HCT116 (cell line): ENCODE measurements around the gene ABR. TPM values are rescaled to one million over a fixed set of nuclear protein-coding genes. Genes with fewer than 3 reads are reported as not detected.

ENCODE experiments used
- ATAC-seq: fragments of 200-7000 bp; cut with Tn5 transposase; 2 replicates; pipeline ENCODE4 v1.9.1; 2020; ENCODE audit warnings: mild to moderate bottlenecking, moderate library complexity
- BruUV-seq: library from RNA; stranded (reverse); fragments of 400-500 nt; replicated peaks from 2 replicates; lab custom pipeline; 2021; lab: Mats Ljungman, UMichigan
- CTCF ChIA-PET: fragments of 300-600 bp; sonication (Branson Sonifier 250); formaldehyde crosslinking; loops from one replicate; lab custom pipeline; 2021; ENCODE audit warnings: antibody characterized with exemption; lab: Charles Lee
- POLR2A ChIA-PET: fragments of 300-600, 350-600 bp; sonication (Branson Sonifier 250); formaldehyde crosslinking; loops from one replicate; lab custom pipeline; 2021; ENCODE audit warnings: antibody characterized with exemption; lab: Charles Lee
- RAD21 ChIA-PET, 2 experiments: fragments of 300-600 bp; sonication (Branson Sonifier 250); formaldehyde crosslinking; loops; one replicate each; lab custom pipeline; 2023; ENCODE audit warnings: low total read pairs in 2 of 2; ENCODE audit not compliant: uncharacterized antibody in 2 of 2, unreplicated experiment in 2 of 2, low non-redundant PET in 1 of 2; lab: Charles Lee
- DNase-seq: peaks from one replicate; pipeline ENCODE4 v3.0.0-alpha.2; 2010; ENCODE audit warnings: low read depth, low spot score
- H2AFZ ChIP-seq: fragments of 200-600 bp; shearing (Covaris generic), sonication (generic); 2 replicates; pipeline ENCODE4 v1.6.1; 2017; ENCODE audit warnings: low read depth, mixed run types, mixed read lengths, antibody characterized with exemption, low read length; ENCODE audit not compliant: poor library complexity, severe bottlenecking
- H3K27ac ChIP-seq: 2 replicates; pipeline ENCODE4 v1.5.1; 2012; ENCODE audit warnings: low read depth, low read length
- H3K27me3 ChIP-seq: fragments of 200-600 bp; sonication (generic); 2 replicates; pipeline ENCODE4 v1.6.1; 2016; ENCODE audit warnings: mixed run types, low read length, mixed read lengths; ENCODE audit not compliant: insufficient read depth
- H3K36me3 ChIP-seq, 2 experiments: fragments of 200-500 bp in 1 of 2; fragments of 200-600 bp in 1 of 2; sonication (Bioruptor generic) in 1 of 2; sonication (generic) in 1 of 2; 2 replicates each; pipeline versions ENCODE4 v1.5.1 to v1.6.1; 2014 to 2016; ENCODE audit warnings: low read length in 2 of 2, inconsistent platforms in 1 of 2, mixed read lengths in 1 of 2, mixed run types in 1 of 2; ENCODE audit not compliant: insufficient read depth in 2 of 2, control insufficient read depth in 1 of 2
- H3K4me1 ChIP-seq, 2 experiments: fragments of 200-600 bp in 1 of 2; sonication (generic) in 1 of 2; 2 replicates each; pipeline versions ENCODE4 v1.5.1 to v1.6.1; 2012 to 2017; ENCODE audit warnings: low read length in 2 of 2, inconsistent platforms in 1 of 2, mild to moderate bottlenecking in 1 of 2, mixed read lengths in 1 of 2, mixed run types in 1 of 2, moderate library complexity in 1 of 2; ENCODE audit not compliant: insufficient read depth in 2 of 2, control insufficient read depth in 1 of 2
- H3K4me2 ChIP-seq: fragments of 200-600 bp; sonication (generic); 2 replicates; pipeline ENCODE4 v1.6.1; 2017; ENCODE audit warnings: mixed run types, low read length, mixed read lengths
- H3K4me3 ChIP-seq, 2 experiments: fragments of 200-600 bp in 1 of 2; sonication (generic) in 1 of 2; replicated peaks in 1 of 2; 2 replicates each; pipeline ENCODE4 v1.5.1; 2011 to 2016; ENCODE audit warnings: low read length in 2 of 2, control low read depth in 1 of 2, low read depth in 1 of 2, mild to moderate bottlenecking in 1 of 2, mixed read lengths in 1 of 2, mixed run types in 1 of 2
- H3K79me2 ChIP-seq: fragments of 200-600 bp; sonication (generic); 2 replicates; pipeline ENCODE4 v1.6.1; 2017; ENCODE audit warnings: mild to moderate bottlenecking, mixed run types, low read length, moderate library complexity, mixed read lengths; ENCODE audit not compliant: insufficient read depth
- H3K9ac ChIP-seq: fragments of 200-600 bp; sonication (generic); 2 replicates; pipeline ENCODE4 v1.6.1; 2016; ENCODE audit warnings: low read length, mixed read lengths
- H3K9me2 ChIP-seq: fragments of 200-600 bp; sonication (generic), shearing (Covaris generic); 2 replicates; pipeline ENCODE4 v1.6.1; 2017; ENCODE audit warnings: mixed run types, mild to moderate bottlenecking, moderate library complexity; ENCODE audit not compliant: insufficient read depth
- H3K9me3 ChIP-seq, 2 experiments: fragments of 200-500 bp in 1 of 2; fragments of 200-600 bp in 1 of 2; sonication (Bioruptor generic) in 1 of 2; sonication (generic) in 1 of 2; 2 replicates each; pipeline ENCODE4 v1.6.1; 2014 to 2017; ENCODE audit warnings: low read length in 2 of 2, mixed read lengths in 2 of 2, inconsistent platforms in 1 of 2, low read depth in 1 of 2, mild to moderate bottlenecking in 1 of 2, mixed run types in 1 of 2, moderate library complexity in 1 of 2; ENCODE audit not compliant: control insufficient read depth in 1 of 2, insufficient read depth in 1 of 2
- H4K20me1 ChIP-seq: fragments of 200-600 bp; sonication (generic), shearing (Covaris generic); 2 replicates; pipeline ENCODE4 v1.6.1; 2017; ENCODE audit warnings: mixed run types, mild to moderate bottlenecking, moderate library complexity; ENCODE audit not compliant: insufficient read depth
- ATF3 ChIP-seq: IDR thresholded peaks from 2 replicates; pipeline ENCODE4 v1.6.1; 2012
- CBX3 ChIP-seq: IDR thresholded peaks from 2 replicates; pipeline ENCODE4 v1.6.1; 2012; ENCODE audit warnings: low read depth
- CTCF ChIP-seq, 3 experiments: fragments of 200-600 bp in 1 of 3; sonication (generic) in 1 of 3; IDR thresholded peaks in 2 of 3; conservative IDR thresholded peaks in 1 of 3; 2 replicates each; pipeline ENCODE4 v1.5.1; 2012 to 2017; ENCODE audit warnings: low read depth in 2 of 3, low read length in 2 of 3, antibody characterized with exemption in 1 of 3, borderline replicate concordance in 1 of 3, control low read depth in 1 of 3, mild to moderate bottlenecking in 1 of 3, mixed read lengths in 1 of 3, mixed run types in 1 of 3, moderate library complexity in 1 of 3; ENCODE audit not compliant: insufficient read depth in 1 of 3
- JUND ChIP-seq: IDR thresholded peaks from 2 replicates; pipeline ENCODE4 v1.6.1; 2012
- MAX ChIP-seq: IDR thresholded peaks from 2 replicates; pipeline ENCODE4 v1.6.1; 2012
- POLR2A ChIP-seq: IDR thresholded peaks from 2 replicates; pipeline ENCODE4 v1.7.0; 2011; ENCODE audit warnings: borderline replicate concordance; ENCODE audit not compliant: insufficient read depth, insufficient read length; ENCODE audit errors: extremely low read depth
- POLR2AphosphoS5 ChIP-seq: IDR thresholded peaks from 2 replicates; pipeline ENCODE4 v1.6.1; 2011; ENCODE audit warnings: mild to moderate bottlenecking, low read depth, low read length, moderate library complexity
- REST ChIP-seq: IDR thresholded peaks from 2 replicates; pipeline ENCODE4 v1.6.1; 2012; ENCODE audit warnings: low read depth
- SRF ChIP-seq: IDR thresholded peaks from 2 replicates; pipeline ENCODE4 v1.6.1; 2012; ENCODE audit warnings: low read depth
- ZBTB33 ChIP-seq: IDR thresholded peaks from 2 replicates; pipeline ENCODE4 v1.6.1; 2011; ENCODE audit warnings: mild to moderate bottlenecking, low read length, moderate library complexity; ENCODE audit not compliant: insufficient replicate concordance; ENCODE audit errors: extremely low read depth
- ZNF274 ChIP-seq: fragments of 200-500 bp; sonication (Bioruptor generic); IDR thresholded peaks from 2 replicates; pipeline ENCODE4 v1.6.1; 2014; ENCODE audit warnings: mild to moderate bottlenecking, low read depth, low read length, inconsistent platforms
- intact Hi-C: fragments of 100-400 bp; cut with micrococcal nuclease; formaldehyde crosslinking; loops from 2 replicates; pipeline ENCODE4 v1.10.0; 2022
- total RNA-seq: library from RNA; stranded (reverse); gene quantifications from one replicate; pipeline ENCODE4 v1.2.1, GENCODE V29; 2021; ENCODE audit not compliant: unreplicated experiment

ABR gene
- total RNA-seq, 1 experiment from 2014 or later, result 58.5 TPM

GRCh38 chr17:1036845-1037237, 142.9 kb downstream of the ABR start (continued):
- no peak for TF ChIP-seq POLR2AphosphoS5
- TF ChIP-seq CBX3, result no peak
- no peak for TF ChIP-seq SRF
- no peak for TF ChIP-seq REST

GRCh38 chr17:1036171-1036844, 143.5 kb downstream of the ABR start:
- Histone ChIP-seq H3K4me1 (no peaks in the 10 kb centered on the region), H3K27me3 (no peaks in the 10 kb centered on the region), H3K9me3 (no peaks in the 10 kb centered on the region), H4K20me1 (no peaks in the 10 kb centered on the region), H3K79me2 (no peaks in the 10 kb centered on the region), H3K4me2 (no peak overlapping the region), H3K9me2 (no peaks in the 10 kb centered on the region), H2AFZ (no peak overlapping the region), H3K27ac (no peak overlapping the region), H3K4me3 (no peak overlapping the region), H3K9ac (no peak overlapping the region), H3K36me3 (no peaks in the 10 kb centered on the region)
- no peak for ATAC-seq
- POLR2A ChIA-PET, result no interaction called here
- RAD21 ChIA-PET, result no interaction called here
- DNase-seq, result no peak
- intact Hi-C loops, result no loop called here
- BruUV-seq, result no TSS peak
- CTCF ChIA-PET, result no interaction called here
- no peak for TF ChIP-seq CTCF (IDR thresholded peaks at IDR 0.05 in 2 of 3, conservative IDR thresholded peaks at IDR 0.05 in 1 of 3; ENCODE audit: borderline replicate concordance in 1 of 3, insufficient read depth in 1 of 3, low read depth in 2 of 3, low read length in 2 of 3)
- TF ChIP-seq ATF3, result no peak
- TF ChIP-seq JUND, result no peak
- TF ChIP-seq ZNF274, result no peak
- TF ChIP-seq CBX3, result no peak
- no peak for TF ChIP-seq SRF
- no peak for TF ChIP-seq REST
- no peak for TF ChIP-seq ZBTB33
- TF ChIP-seq POLR2AphosphoS5, result no peak
- TF ChIP-seq MAX, result no peak
- TF ChIP-seq POLR2A, result no peak
